HepG2 (cell line): Measurements from ENCODE around the gene KCNIP3. TPM values are rescaled to one million over a fixed set of nuclear protein-coding genes. Genes with fewer than 3 reads are reported as not detected.
A peak's percentile ranks its signal among the peaks of the same experiment; 100 is the strongest.

ENCODE experiments used
- ARID4A ChIP-seq: sonication (generic); formaldehyde crosslinking; IDR thresholded peaks from 2 replicates; pipeline ENCODE4 v1.5.0; 2020; ENCODE audit warnings: mild to moderate bottlenecking, missing genetic modification reagents, borderline replicate concordance
- DMTF1 ChIP-seq: sonication (generic); formaldehyde crosslinking; IDR thresholded peaks from 2 replicates; pipeline ENCODE4 v1.4.0; 2020; ENCODE audit warnings: mild to moderate bottlenecking, missing genetic modification reagents
- FOXA1 ChIP-seq, 2 experiments: fragments of 450-650 bp in 1 of 2; sonication (generic) in 1 of 2; formaldehyde crosslinking in 1 of 2; IDR thresholded peaks; 2 replicates each; pipeline versions ENCODE4 v1.4.0 to v1.6.1; 2016 to 2020; ENCODE audit warnings: missing genetic modification reagents in 1 of 2
- FOXM1 ChIP-seq: sonication (generic); formaldehyde crosslinking; IDR thresholded peaks from 2 replicates; pipeline ENCODE4 v1.5.0; 2020; ENCODE audit warnings: missing genetic modification reagents
- HMGA1 ChIP-seq: sonication (generic); formaldehyde crosslinking; conservative IDR thresholded peaks from 2 replicates; pipeline ENCODE4 v1.4.0; 2020; ENCODE audit warnings: missing genetic modification reagents
- HOXA5 ChIP-seq: sonication (generic); formaldehyde crosslinking; IDR thresholded peaks from 2 replicates; pipeline ENCODE4 v1.4.0; 2020; ENCODE audit warnings: missing genetic modification reagents
- JDP2 ChIP-seq: sonication (generic); formaldehyde crosslinking; IDR thresholded peaks from 2 replicates; pipeline ENCODE4 v1.8.1; 2022; ENCODE audit warnings: missing genetic modification reagents, borderline replicate concordance
- NR3C1 ChIP-seq: sonication (generic); formaldehyde crosslinking; IDR thresholded peaks from 2 replicates; pipeline ENCODE4 v1.4.0; 2020; ENCODE audit warnings: missing genetic modification reagents
- PHF20 ChIP-seq: sonication (generic); formaldehyde crosslinking; IDR thresholded peaks from 2 replicates; pipeline ENCODE4 v1.5.0; 2020; ENCODE audit warnings: mild to moderate bottlenecking, missing genetic modification reagents
- PRDM10 ChIP-seq: sonication (generic); formaldehyde crosslinking; IDR thresholded peaks from 2 replicates; pipeline ENCODE4 v1.4.0; 2020; ENCODE audit warnings: low read depth, missing genetic modification reagents
- RFX1 ChIP-seq: fragments of 450-650 bp; IDR thresholded peaks from 2 replicates; pipeline ENCODE4 v1.6.1; 2017
- TOPORS ChIP-seq: sonication (generic); formaldehyde crosslinking; IDR thresholded peaks from 2 replicates; pipeline ENCODE4 v1.8.0; 2023; ENCODE audit warnings: mild to moderate bottlenecking, missing genetic modification reagents
- ZNF451 ChIP-seq: sonication (generic); formaldehyde crosslinking; IDR thresholded peaks from 2 replicates; pipeline ENCODE4 v1.5.0; 2020; ENCODE audit warnings: mild to moderate bottlenecking, missing genetic modification reagents
- ZNF773 ChIP-seq: sonication (generic); formaldehyde crosslinking; IDR thresholded peaks from 2 replicates; pipeline ENCODE4 v1.4.0; 2020; ENCODE audit warnings: missing genetic modification reagents, borderline replicate concordance
- polyA plus RNA-seq, 8 experiments: library from polyadenylated mRNA; depleted of rRNA in 3 of 8; stranded (reverse) in 7 of 8; unstranded in 1 of 8; fragments of >200 nt; fragmentation: Illumina TruSeq in 4 of 8; extraction: Trizol in 4 of 8; gene quantifications; 2 replicates each; pipeline versions ENCODE4 v1.2.1 to v1.2.3, GENCODE V29; 2011 to 2016; ENCODE audit warnings: low read depth in 4 of 8, missing spikeins in 1 of 8, mixed read lengths in 1 of 8; ENCODE audit not compliant: insufficient read depth in 1 of 8
- total RNA-seq, 5 experiments: library from RNA; depleted of rRNA; stranded (reverse); fragments of >200 nt; fragmentation: Illumina TruSeq; extraction: Trizol; gene quantifications; 2 replicates each; pipeline ENCODE4 v1.2.3, GENCODE V29; 2016; ENCODE audit warnings: low read depth in 1 of 5
- TF ChIP-seq, protein P1 (sequence below): sonication (generic); formaldehyde crosslinking; IDR thresholded peaks from 2 replicates; pipeline ENCODE4 v1.4.0; 2020; ENCODE audit warnings: missing genetic modification reagents, mild to moderate bottlenecking, borderline replicate concordance
- TF ChIP-seq, protein P2 (sequence below): sonication (generic); formaldehyde crosslinking; IDR thresholded peaks from 2 replicates; pipeline ENCODE4 v1.4.0; 2020; ENCODE audit warnings: low read depth, mild to moderate bottlenecking, missing genetic modification reagents

Gene KCNIP3
- total and polyA plus RNA-seq, 2 of the 13 experiments (the other 11 are each of a cell fraction or from before 2014, with no cell fraction given) = not detected

DNA sequence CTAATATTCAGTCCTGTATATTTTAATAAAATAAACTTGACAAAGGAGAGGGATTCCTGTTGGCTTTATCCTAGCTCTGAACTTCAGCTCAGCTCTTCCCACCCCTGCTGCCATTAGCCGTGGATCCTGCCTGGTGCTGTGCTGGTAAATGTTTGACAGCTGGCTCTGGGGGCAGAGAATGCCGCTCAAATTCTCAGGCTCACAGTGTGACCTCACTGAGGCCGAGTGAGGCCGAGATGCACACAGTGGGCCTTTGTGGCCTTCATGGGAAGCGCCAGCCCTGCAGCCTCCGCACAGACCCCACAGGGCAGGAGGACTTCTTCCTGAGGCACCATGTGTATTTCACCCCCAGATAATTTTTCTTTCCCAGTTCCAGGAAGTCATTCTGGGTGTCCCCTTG, 88.9 kb downstream of the KCNIP3 start (continued):
- TF ChIP-seq, protein P1, sequence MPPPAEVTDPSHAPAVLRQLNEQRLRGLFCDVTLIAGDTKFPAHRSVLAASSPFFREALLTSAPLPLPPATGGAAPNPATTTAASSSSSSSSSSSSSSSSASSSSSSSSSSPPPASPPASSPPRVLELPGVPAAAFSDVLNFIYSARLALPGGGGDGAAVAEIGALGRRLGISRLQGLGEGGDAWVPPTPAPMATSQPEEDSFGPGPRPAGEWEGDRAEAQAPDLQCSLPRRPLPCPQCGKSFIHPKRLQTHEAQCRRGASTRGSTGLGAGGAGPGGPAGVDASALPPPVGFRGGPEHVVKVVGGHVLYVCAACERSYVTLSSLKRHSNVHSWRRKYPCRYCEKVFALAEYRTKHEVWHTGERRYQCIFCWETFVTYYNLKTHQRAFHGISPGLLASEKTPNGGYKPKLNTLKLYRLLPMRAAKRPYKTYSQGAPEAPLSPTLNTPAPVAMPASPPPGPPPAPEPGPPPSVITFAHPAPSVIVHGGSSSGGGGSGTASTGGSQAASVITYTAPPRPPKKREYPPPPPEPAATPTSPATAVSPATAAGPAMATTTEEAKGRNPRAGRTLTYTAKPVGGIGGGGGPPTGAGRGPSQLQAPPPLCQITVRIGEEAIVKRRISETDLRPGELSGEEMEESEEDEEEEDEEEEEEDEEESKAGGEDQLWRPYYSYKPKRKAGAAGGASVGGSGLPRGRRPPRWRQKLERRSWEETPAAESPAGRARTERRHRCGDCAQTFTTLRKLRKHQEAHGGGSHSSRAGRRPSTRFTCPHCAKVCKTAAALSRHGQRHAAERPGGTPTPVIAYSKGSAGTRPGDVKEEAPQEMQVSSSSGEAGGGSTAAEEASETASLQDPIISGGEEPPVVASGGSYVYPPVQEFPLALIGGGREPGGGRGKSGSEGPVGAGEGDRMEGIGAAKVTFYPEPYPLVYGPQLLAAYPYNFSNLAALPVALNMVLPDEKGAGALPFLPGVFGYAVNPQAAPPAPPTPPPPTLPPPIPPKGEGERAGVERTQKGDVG = no peak
- TF ChIP-seq DMTF1 (no peak), NR3C1 (CRISPR knock-in tag) (no peak), PHF20 (no peak), ZNF773 (CRISPR knock-in tag) (no peak), PRDM10 (CRISPR knock-in tag) (peak; percentile 8; the same call in 1 of the 2 replicates), FOXA1 (IDR thresholded peaks at IDR 0.05) (no peak), FOXA1 (CRISPR knock-in tag; IDR thresholded peaks at IDR 0.05) (no peak), RFX1 (no peak), HMGA1 (CRISPR knock-in tag) (no peak), ZNF451 (CRISPR knock-in tag) (no peak), TOPORS (peak; percentile 18; the same call in 1 of the 2 replicates), FOXM1 (no peak), HOXA5 (no peak), JDP2 (no peak), ARID4A (CRISPR knock-in tag) (peak; percentile 7; the same call in 1 of the 2 replicates)
- TF ChIP-seq, protein P2, sequence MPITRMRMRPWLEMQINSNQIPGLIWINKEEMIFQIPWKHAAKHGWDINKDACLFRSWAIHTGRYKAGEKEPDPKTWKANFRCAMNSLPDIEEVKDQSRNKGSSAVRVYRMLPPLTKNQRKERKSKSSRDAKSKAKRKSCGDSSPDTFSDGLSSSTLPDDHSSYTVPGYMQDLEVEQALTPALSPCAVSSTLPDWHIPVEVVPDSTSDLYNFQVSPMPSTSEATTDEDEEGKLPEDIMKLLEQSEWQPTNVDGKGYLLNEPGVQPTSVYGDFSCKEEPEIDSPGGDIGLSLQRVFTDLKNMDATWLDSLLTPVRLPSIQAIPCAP (CRISPR knock-in tag) = no peak
